MG63 (cell line): Measurements from ENCODE around the gene DDX54. TPM values are rescaled to one million over a fixed set of nuclear protein-coding genes. Genes with fewer than 3 reads are reported as not detected.

Source experiments
- DNase-seq: peaks from one replicate; pipeline ENCODE4 v3.0.0-alpha.2; 2020
- H3K27me3 ChIP-seq: fragments of 250-450 bp; sonication (Bioruptor Pico); 2 replicates; pipeline ENCODE4 v1.5.1; 2020; ENCODE audit warnings: mild to moderate bottlenecking, moderate library complexity
- H3K36me3 ChIP-seq: fragments of 250-450 bp; sonication (Bioruptor Pico); 2 replicates; pipeline ENCODE4 v1.5.1; 2020; ENCODE audit warnings: mild to moderate bottlenecking, moderate library complexity
- H3K4me3 ChIP-seq: fragments of 250-450 bp; sonication (Bioruptor Pico); 2 replicates; pipeline ENCODE4 v1.5.1; 2020; ENCODE audit warnings: mild to moderate bottlenecking, moderate library complexity
- H3K9me3 ChIP-seq: fragments of 250-450 bp; sonication (Bioruptor Pico); 2 replicates; pipeline ENCODE4 v1.5.1; 2020; ENCODE audit warnings: mild to moderate bottlenecking, moderate library complexity
- total RNA-seq: library from RNA; depleted of rRNA; stranded (reverse); fragments of >200 nt; shearing (Covaris generic); gene quantifications from 2 replicates; pipeline ENCODE4 v1.2.3, GENCODE V29; 2014; ENCODE audit warnings: low replicate concordance; rRNA removed

Gene DDX54, protein sequence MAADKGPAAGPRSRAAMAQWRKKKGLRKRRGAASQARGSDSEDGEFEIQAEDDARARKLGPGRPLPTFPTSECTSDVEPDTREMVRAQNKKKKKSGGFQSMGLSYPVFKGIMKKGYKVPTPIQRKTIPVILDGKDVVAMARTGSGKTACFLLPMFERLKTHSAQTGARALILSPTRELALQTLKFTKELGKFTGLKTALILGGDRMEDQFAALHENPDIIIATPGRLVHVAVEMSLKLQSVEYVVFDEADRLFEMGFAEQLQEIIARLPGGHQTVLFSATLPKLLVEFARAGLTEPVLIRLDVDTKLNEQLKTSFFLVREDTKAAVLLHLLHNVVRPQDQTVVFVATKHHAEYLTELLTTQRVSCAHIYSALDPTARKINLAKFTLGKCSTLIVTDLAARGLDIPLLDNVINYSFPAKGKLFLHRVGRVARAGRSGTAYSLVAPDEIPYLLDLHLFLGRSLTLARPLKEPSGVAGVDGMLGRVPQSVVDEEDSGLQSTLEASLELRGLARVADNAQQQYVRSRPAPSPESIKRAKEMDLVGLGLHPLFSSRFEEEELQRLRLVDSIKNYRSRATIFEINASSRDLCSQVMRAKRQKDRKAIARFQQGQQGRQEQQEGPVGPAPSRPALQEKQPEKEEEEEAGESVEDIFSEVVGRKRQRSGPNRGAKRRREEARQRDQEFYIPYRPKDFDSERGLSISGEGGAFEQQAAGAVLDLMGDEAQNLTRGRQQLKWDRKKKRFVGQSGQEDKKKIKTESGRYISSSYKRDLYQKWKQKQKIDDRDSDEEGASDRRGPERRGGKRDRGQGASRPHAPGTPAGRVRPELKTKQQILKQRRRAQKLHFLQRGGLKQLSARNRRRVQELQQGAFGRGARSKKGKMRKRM
- total RNA-seq = 80.5 and 82.0 TPM in 2 replicates

DNA sequence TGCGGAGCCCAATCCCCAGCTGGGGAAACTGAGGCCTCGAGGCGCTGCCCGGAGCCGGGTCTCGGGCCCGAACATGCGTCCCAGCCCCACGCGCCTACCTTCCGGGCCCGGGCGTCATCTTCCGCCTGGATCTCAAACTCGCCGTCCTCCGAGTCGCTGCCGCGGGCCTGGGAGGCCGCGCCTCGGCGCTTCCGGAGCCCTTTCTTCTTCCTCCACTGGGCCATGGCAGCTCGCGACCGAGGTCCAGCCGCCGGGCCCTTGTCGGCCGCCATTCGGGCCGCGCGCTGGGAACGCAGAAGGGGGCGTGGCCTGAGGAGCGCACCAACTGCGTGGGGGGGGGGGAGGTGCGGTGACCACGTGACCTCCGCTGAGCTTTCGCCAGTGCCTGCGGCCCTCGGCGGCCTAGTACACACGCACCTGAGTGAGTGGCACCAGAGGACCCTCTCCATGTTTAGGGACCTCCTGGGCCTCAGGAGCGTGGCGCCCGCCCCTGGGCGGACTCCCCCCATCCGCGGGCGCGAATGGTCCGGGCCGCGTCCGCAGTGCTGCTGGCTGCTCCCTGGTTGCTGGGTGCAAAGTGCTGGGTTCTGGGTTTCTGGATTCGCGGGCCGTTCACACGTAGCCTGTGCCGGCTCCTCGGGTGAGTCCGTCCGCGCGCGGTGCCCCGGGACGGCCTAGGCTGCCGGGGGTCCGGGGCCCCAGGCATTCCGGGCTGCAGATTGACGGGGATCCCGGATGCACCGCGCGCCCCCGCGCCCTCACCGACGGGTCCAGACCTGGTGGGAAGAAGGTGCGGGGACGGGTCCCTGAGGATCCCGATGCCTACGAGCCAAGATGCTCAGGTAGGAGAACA lies at the start of gene DDX54, which contains the start of gene RITA1:
TSS of gene DDX54 (minus strand) at position 299 of the 853 bp plus-strand sequence. CDS start at position 272, 27 bp downstream.
TSS of gene RITA1 (plus strand) at position 542 of the 853 bp plus-strand sequence. CDS start 1,026 bp downstream, outside the sequence.
- peak; percentile 77 for DNase-seq
- Histone ChIP-seq H3K36me3 (peaks cover 48% of the 10 kb centered on the region), H3K9me3 (no peaks in the 10 kb centered on the region), H3K27me3 (no peaks in the 10 kb centered on the region), H3K4me3 (peak within 1 kb of the TSS; percentile 93)

- Histone ChIP-seq H3K27me3 (no peaks in the 10 kb centered on the region), H3K4me3 (no peak overlapping the region), H3K9me3 (no peaks in the 10 kb centered on the region), H3K36me3 (peaks cover 13% of the 10 kb centered on the region)
- no peak for DNase-seq
These were observed 49.2 kb upstream of the DDX54 start for GRCh38 chr12:113234483-113234882.

DNA sequence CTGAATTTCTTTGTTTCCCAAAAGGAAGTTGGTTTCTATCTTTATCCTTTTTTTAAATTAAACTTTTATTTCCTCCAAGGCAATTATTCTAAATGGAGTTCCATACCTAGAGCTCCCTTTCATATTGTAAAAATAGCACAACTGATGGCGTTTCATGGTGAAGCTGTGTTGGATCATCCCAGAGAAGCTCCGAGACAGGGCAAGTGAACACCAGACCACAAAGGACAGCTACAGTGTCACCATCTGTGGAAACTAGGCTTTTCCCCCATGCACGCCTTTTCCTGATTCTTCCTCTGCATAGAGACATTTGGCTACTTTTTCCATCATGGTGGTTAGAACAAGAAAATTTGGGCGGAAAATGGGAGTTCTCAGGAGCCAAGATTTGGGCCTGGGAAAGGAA lies 48.7 kb upstream of the DDX54 start:
- no peaks in the 10 kb centered on the region for H3K9me3 ChIP-seq

DNA sequence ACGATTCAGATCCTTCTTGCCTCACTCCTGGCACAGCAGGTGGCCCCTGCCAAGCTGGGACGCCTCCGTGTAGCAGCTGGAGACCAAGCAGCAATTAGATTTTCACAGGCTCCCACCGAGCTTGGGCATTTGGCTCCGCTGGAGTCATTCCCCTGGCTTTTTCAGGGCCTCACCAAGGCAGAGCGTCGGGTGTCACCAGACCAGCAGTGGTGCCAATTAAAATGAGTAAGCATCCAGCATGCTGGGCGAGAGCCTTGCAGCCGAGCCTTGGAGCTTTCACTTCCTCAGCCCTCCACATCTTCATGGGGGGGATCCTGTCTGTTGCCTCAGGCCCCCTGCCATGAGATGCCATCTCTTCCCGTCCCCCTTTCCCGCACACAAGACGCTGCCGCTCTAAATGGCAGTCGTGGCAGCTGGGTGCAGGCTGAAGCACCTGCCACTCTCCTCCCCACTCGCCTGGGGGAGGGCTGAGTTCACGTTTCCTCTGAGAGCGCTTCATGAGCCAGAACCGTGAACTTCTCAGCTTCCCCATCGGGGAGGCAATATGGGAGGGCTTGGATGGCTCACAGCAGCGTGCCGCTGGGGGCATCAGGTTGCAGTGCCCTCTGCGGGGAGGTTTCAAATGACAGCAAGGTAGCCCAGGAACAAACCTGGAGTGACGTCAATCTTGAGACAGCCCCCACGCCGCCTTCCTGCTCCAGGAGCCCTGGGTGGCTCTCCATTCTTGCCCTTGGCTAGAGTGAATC lies 47.7 kb upstream of the DDX54 start:
- Histone ChIP-seq H3K36me3 (peaks cover 13% of the 10 kb centered on the region), H3K27me3 (no peaks in the 10 kb centered on the region), H3K4me3 (no peak overlapping the region), H3K9me3 (no peaks in the 10 kb centered on the region)
- peak; percentile 90 for DNase-seq

More for the DNA sequence above, 48.7 kb upstream of the DDX54 start:
- no peaks in the 10 kb centered on the region for H3K27me3 ChIP-seq
- DNase-seq = no peak
- H3K36me3 ChIP-seq = peaks cover 13% of the 10 kb centered on the region
- no peak overlapping the region for H3K4me3 ChIP-seq

DNA sequence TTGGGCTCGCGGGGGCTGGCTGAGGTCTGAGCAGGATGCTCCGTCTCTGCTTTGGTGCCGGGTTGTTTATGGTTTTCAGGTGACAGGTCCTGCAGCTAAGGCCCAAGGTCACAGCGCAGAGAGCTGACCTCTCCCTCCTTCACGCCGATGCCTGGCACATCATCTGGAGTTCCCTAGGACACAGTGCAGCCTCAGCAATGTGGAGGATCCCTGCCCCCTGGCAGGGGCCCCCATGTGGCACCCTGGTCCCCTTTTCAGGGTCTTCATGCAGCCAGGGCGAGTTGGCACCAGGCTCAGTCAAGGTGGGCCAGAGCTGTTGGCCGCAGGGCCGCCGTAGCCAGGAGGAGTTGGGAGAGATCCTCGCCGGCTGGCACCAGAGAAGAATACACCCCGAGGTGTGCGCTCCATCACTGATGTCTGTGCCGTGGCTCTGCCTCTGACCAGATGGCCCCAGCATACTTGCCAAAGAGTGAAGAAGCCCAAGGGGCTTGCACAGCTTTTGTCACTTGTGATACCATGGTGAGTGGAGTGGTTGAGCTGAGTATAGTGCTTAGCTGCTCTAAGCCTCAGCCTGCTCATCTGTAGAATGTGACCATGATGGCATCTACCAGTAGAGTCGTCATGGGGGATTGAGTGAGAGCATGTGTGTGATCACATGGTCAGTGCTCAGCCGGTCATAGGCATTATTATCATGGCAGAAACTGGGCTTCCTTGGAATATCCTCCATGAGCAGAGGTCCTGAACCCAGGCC lies 47.0 kb upstream of the DDX54 start:
- Histone ChIP-seq H3K27me3 (no peaks in the 10 kb centered on the region), H3K9me3 (no peaks in the 10 kb centered on the region), H3K4me3 (no peak overlapping the region), H3K36me3 (peaks cover 13% of the 10 kb centered on the region)
- DNase-seq = no peak

- no peak overlapping the region for H3K4me3 ChIP-seq
- H3K36me3 ChIP-seq = peaks cover 13% of the 10 kb centered on the region
- H3K9me3 ChIP-seq = no peaks in the 10 kb centered on the region
- no peaks in the 10 kb centered on the region for H3K27me3 ChIP-seq
- no peak for DNase-seq
These were observed 46.2 kb upstream of the DDX54 start for GRCh38 chr12:113231235-113232088.

GRCh38 chr12:113230315-113231234 lies 45.3 kb upstream of the DDX54 start:
- DNase-seq = peak; percentile 72
- H3K27me3 ChIP-seq = no peaks in the 10 kb centered on the region
- no peak overlapping the region for H3K4me3 ChIP-seq
- H3K36me3 ChIP-seq = peaks cover 13% of the 10 kb centered on the region
- no peaks in the 10 kb centered on the region for H3K9me3 ChIP-seq

DNA sequence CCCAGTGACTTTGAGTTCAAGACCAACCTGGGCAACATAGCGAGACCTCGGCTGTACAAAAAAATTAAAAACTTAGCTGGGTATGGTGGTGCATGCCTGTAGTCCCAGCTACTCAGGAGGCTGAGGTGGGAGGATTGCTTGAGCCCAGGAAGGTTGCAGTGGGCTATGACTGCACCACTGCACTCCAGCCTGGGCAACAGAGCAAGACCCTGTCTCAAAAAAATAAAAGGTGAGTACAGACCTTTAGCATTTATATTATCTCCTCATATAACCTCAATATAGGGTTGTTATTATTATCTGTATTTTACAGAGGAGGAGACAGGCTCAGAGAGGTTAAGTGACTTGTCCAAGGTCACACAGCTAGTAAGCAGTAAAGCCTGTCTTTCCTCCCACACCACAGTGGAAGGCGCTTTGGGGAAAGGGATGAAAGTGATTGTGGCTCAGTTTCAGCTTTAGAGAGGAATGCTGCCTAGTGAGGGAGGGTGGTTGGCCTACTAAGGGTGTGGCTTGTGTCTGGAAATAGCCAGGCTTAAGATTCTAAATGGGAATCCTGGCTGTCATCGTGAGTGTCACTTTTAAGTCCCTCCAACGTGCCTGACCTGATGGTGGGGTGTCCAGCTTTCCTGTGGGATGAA lies 43.2 kb upstream of the DDX54 start:
- Histone ChIP-seq H3K27me3 (no peaks in the 10 kb centered on the region), H3K36me3 (peaks cover 13% of the 10 kb centered on the region), H3K9me3 (no peaks in the 10 kb centered on the region), H3K4me3 (no peak overlapping the region)
- DNase-seq = no peak

DNA sequence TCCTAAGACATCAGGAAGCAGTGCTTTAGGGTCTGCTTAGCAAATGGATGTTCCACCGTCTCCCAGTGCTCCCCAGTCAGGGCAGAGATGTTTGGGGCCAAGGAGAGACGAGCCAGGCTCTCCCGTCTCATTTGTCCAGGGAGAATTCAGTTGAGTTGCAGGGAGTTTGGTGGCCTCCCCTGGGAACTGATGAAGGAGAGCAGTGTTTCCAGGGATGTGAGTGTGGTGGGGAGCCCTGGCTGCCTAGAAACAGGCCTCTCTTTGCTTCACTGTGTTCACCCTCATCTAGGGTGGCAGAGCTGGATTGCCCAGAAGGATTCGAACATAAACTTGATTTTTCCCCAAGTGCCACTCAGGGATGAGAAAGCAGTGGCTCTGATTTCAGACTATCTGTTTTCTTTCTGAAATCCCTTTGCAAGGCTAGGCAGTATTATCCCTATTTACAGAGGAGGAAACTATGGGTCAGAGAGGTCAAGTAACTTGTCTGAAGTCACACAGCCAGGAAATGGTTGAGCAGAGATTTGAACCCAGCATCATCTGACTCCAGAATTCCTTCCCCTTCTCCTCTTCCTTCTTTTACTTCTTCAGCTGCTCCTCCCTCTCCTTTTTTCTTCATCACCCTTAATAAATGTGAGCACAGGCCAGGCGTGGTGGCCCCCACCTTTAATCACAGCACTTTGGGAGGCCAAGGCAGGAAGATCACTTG lies 42.6 kb upstream of the DDX54 start:
- Histone ChIP-seq H3K36me3 (peaks cover 13% of the 10 kb centered on the region), H3K9me3 (no peaks in the 10 kb centered on the region), H3K4me3 (no peak overlapping the region), H3K27me3 (no peaks in the 10 kb centered on the region)
- no peak for DNase-seq

- no peak for DNase-seq
- Histone ChIP-seq H3K4me3 (no peak overlapping the region), H3K36me3 (peaks cover 13% of the 10 kb centered on the region), H3K9me3 (no peaks in the 10 kb centered on the region), H3K27me3 (no peaks in the 10 kb centered on the region)
These were observed 41.7 kb upstream of the DDX54 start for GRCh38 chr12:113226696-113227568.

DNA sequence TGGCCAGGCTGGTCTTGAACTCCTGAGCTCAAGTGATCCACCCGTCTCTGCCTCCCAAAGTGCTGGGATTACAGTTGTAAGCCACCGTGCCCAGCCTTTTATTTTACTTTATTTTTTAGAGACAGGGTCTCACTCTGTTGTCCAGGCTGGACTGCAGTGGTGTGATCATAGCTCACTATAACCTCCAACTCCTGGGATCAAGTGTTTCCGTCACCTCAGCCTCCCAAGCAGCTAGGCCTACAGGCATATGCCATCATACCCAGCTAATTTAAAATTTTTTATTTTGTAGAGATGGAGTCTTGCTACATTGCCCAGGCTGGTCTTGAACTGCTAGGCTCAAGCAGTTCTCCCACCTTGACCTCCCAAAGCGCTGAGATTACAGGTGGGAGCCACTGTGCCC lies 39.7 kb upstream of the DDX54 start:
- no peaks in the 10 kb centered on the region for H3K9me3 ChIP-seq
- DNase-seq = no peak
- no peaks in the 10 kb centered on the region for H3K27me3 ChIP-seq
- H3K4me3 ChIP-seq = no peak overlapping the region
- H3K36me3 ChIP-seq = no peaks in the 10 kb centered on the region
